Nephron progenitor cell (in vitro differentiated cells): Measurements from ENCODE around the gene PRKRIP1.

Experiments used
- DNase-seq: peaks from one replicate; pipeline ENCODE4 v3.0.0; 2021
- H3K27ac Mint-ChIP-seq: 2 replicates; pipeline ENCODE4 v1.8.0; 2021; ENCODE audit warnings: mild to moderate bottlenecking, moderate library complexity, mixed read lengths
- H3K27me3 Mint-ChIP-seq: 2 replicates; pipeline ENCODE4 v1.8.0; 2021; ENCODE audit warnings: mild to moderate bottlenecking, low read depth, mixed read lengths; ENCODE audit not compliant: poor library complexity
- H3K36me3 Mint-ChIP-seq: 2 replicates; pipeline ENCODE4 v1.8.0; 2021; ENCODE audit warnings: low read depth, mixed read lengths
- H3K4me1 Mint-ChIP-seq: 2 replicates; pipeline ENCODE4 v1.8.0; 2021; ENCODE audit warnings: mixed read lengths
- H3K4me3 Mint-ChIP-seq: 2 replicates; pipeline ENCODE4 v1.8.0; 2021; ENCODE audit warnings: mild to moderate bottlenecking, moderate library complexity, mixed read lengths
- H3K9me3 Mint-ChIP-seq: 2 replicates; pipeline ENCODE4 v1.8.0; 2021; ENCODE audit warnings: mild to moderate bottlenecking, moderate library complexity, mixed read lengths
- TF ChIP-seq, protein P1 (sequence below): fragments of 200-600 bp; sonication (generic); IDR thresholded peaks from 2 replicates; pipeline ENCODE4 v1.5.0; 2021; ENCODE audit warnings: antibody characterized with exemption

PRKRIP1 gene

DNA sequence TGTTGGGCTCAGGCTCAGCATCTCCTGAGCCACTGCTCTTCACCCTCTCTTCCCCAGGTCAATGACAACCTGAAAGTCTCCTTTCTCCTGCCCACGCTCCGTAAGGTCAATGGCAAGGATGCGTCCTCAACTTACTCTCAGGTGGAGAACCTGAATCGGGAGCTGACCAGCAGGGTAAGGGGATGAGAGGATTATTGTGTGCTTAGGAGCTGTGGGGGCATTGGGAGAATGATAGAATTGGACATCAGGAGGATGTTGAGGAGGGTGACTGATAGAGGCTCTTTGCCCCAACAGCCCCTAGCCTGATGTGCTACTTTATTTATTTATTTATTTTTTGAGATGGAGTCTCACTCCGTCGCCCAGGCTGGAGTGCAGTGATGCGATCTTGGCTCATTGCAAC is 69.9 kb downstream of the PRKRIP1 start:
- DNase-seq, result no peak
- Mint-ChIP-seq H3K27ac (no peak overlapping the region), H3K4me3 (peak overlapping the region; percentile 97), H3K27me3 (peaks cover 3% of the 10 kb centered on the region), H3K9me3 (no peaks in the 10 kb centered on the region), H3K36me3 (peaks cover 17% of the 10 kb centered on the region), H3K4me1 (peaks cover 31% of the 10 kb centered on the region)
- TF ChIP-seq, protein P1, sequence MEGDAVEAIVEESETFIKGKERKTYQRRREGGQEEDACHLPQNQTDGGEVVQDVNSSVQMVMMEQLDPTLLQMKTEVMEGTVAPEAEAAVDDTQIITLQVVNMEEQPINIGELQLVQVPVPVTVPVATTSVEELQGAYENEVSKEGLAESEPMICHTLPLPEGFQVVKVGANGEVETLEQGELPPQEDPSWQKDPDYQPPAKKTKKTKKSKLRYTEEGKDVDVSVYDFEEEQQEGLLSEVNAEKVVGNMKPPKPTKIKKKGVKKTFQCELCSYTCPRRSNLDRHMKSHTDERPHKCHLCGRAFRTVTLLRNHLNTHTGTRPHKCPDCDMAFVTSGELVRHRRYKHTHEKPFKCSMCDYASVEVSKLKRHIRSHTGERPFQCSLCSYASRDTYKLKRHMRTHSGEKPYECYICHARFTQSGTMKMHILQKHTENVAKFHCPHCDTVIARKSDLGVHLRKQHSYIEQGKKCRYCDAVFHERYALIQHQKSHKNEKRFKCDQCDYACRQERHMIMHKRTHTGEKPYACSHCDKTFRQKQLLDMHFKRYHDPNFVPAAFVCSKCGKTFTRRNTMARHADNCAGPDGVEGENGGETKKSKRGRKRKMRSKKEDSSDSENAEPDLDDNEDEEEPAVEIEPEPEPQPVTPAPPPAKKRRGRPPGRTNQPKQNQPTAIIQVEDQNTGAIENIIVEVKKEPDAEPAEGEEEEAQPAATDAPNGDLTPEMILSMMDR, result no peak

- Mint-ChIP-seq H3K9me3 (no peaks in the 10 kb centered on the region), H3K27ac (no peak overlapping the region), H3K4me3 (no peak overlapping the region), H3K27me3 (peaks cover 3% of the 10 kb centered on the region), H3K36me3 (peaks cover 5% of the 10 kb centered on the region), H3K4me1 (peaks cover 31% of the 10 kb centered on the region)
- DNase-seq, result no peak
- TF ChIP-seq, protein P1, result no peak
Observed at GRCh38 chr7:102467581-102468477, 71.7 kb downstream of the PRKRIP1 start.

DNA sequence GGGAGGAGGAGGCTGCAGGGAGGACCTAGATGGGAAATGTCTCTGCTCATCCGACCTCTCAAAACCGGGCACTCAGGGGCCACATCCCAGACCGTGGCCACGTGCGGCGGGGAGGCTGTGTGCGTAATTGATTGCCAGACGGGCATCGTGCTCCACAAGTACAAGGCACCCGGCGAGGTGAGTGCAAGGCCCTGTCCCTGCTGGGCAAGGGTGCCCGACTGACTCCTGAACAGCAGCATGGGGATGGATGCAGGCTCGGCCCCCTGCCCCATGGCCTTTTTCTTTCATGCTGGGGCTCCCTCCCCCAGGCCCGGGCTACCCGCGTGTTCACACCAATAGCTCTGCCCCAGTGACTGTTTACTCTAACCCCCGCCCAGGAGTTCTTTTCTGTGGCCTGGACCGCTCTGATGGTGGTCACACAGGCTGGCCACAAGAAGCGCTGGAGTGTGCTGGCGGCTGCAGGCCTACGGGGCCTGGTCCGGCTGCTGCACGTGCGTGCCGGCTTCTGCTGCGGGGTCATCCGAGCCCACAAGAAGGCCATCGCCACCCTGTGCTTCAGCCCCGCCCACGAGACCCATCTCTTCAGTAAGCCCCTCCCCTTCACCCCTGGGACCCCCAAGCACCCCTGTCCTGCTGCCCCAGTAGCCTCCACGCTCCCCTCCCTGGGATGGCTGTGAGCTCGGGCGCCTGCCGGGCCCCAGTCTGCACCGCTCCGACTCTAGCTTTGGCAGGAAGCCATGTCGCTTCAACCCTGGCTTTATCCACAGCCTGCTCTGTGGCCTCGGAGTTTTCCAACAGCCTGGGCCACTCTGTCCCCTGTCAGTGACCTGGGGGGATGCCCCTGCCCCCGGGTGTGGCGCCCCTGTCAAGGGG is 72.6 kb downstream of the PRKRIP1 start:
- TF ChIP-seq, protein P1, result no peak
- Mint-ChIP-seq H3K4me3 (no peak overlapping the region), H3K27ac (no peak overlapping the region), H3K27me3 (peaks cover 3% of the 10 kb centered on the region), H3K36me3 (peaks cover 5% of the 10 kb centered on the region), H3K4me1 (peaks cover 28% of the 10 kb centered on the region), H3K9me3 (no peaks in the 10 kb centered on the region)
- DNase-seq, result no peak

- Mint-ChIP-seq H3K27ac (no peak overlapping the region), H3K4me3 (no peak overlapping the region), H3K27me3 (no peaks in the 10 kb centered on the region), H3K9me3 (no peaks in the 10 kb centered on the region), H3K36me3 (peaks cover 5% of the 10 kb centered on the region), H3K4me1 (peaks cover 20% of the 10 kb centered on the region)
- TF ChIP-seq, protein P1, result no peak
- DNase-seq, result peak; percentile 0
Observed at GRCh38 chr7:102469351-102469971, 73.3 kb downstream of the PRKRIP1 start.

DNA sequence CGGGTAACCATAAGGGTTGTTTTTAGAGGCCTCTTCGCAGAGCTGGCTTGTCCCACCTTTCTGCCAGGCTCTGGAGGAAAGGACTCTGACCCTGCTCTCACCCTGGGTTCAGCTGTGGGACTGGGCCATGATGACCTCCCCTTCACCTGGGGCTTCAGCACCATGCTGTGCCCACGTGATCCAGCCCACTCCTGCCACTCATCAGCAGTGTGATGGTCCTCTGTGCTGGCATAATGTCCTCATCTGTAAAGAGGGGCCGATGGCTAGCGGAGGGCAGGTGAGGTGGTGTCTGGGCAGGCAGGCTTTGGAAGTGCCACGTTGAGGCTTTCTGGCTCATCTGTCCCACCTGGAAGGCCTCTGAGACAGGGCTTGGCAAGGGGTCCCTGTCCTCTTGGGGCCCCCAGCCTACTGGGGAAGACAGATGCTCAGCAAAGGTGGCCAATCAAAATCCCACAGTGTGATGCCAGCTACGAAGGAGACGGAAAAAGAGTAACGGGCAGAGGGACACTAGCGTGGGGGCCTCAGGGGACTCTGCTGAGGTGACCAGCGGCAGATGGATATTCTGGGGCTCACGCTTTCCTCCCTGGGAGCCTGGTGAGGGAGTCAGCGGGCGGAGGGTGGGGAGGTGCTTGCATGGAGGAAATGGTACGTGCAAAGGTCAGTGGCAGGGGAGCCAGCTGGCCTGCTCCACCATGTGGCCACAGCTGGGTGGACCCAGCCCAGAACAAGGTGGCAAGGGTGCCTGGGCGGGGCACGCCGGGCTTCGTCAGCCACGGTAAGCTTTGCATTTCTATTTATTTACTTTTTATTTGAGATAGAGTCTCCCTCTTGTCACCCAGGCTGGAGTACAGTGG is 74.0 kb downstream of the PRKRIP1 start:
- H3K4me3 Mint-ChIP-seq, result no peak overlapping the region

More for the DNA sequence above, 74.0 kb downstream of the PRKRIP1 start:
- no peaks in the 10 kb centered on the region for H3K27me3 Mint-ChIP-seq
- DNase-seq, result peak; percentile 2
- H3K9me3 Mint-ChIP-seq, result no peaks in the 10 kb centered on the region
- peaks cover 5% of the 10 kb centered on the region for H3K36me3 Mint-ChIP-seq
- peaks cover 18% of the 10 kb centered on the region for H3K4me1 Mint-ChIP-seq
- H3K27ac Mint-ChIP-seq, result no peak overlapping the region
- TF ChIP-seq, protein P1, result no peak
